OCI-LY1 (cell line): ENCODE measurements around the gene PLXDC1.

Experiments
- CTCF ChIP-seq: fragments of 200-600 bp; sonication (generic), shearing (Covaris generic); IDR thresholded peaks from 2 replicates; pipeline ENCODE4 v1.5.1; 2017; ENCODE audit warnings: mild to moderate bottlenecking, antibody characterized with exemption, low read length, moderate library complexity, mixed read lengths
- EZH2 ChIP-seq: fragments of 200-600 bp; sonication (generic), shearing (Covaris generic); IDR thresholded peaks from 2 replicates; pipeline ENCODE4 v1.8.0; 2017; ENCODE audit warnings: borderline replicate concordance, mixed run types, mild to moderate bottlenecking, antibody characterized with exemption, low read length, moderate library complexity, mixed read lengths

- TF ChIP-seq CTCF, result no peak
- TF ChIP-seq EZH2, result no peak
Measured at GRCh38 chr17:39153599-39154051, 2.2 kb upstream of the PLXDC1 start.
